Pancreas (tissue), 10 donors: ENCODE data around the gene FHIT. TPM values are rescaled to one million over a fixed set of nuclear protein-coding genes. Genes with fewer than 3 reads are reported as not detected.

Source experiments
- ATAC-seq, 4 donors: fragments of 200-7000 bp; cut with Tn5 transposase; one replicate each; pipeline versions ENCODE4 v1.8.0 to v1.9.1; 2020; ENCODE audit warnings: mild to moderate bottlenecking in 4 of 4, moderate library complexity in 4 of 4
- DNase-seq, 6 donors: peaks; one replicate each; pipeline ENCODE4 v3.0.0-alpha.2; 2020
- FAIRE-seq: peaks from 2 replicates; lab custom pipeline; 2012; peaks lifted over from hg19 to GRCh38; lab: Jason Lieb, UNC
- H3K27ac ChIP-seq, 4 donors: fragments of 200-600 bp; sonication (generic); 1 replicate in 3 of 4; 2 replicates in 1 of 4; pipeline versions ENCODE4 v1.5.0 to v1.8.0; 2020
- H3K27me3 ChIP-seq, 4 donors: fragments of 200-600 bp; one replicate each; pipeline ENCODE4 v1.8.0; 2021
- H3K36me3 ChIP-seq, 3 donors: fragments of 200-600 bp; sonication (generic) in 1 of 3; one replicate each; pipeline versions ENCODE4 v1.5.0 to v1.8.0; 2020 to 2021
- H3K4me1 ChIP-seq, 3 donors: fragments of 200-600 bp; one replicate each; pipeline ENCODE4 v1.8.0; 2021
- H3K4me3 ChIP-seq, 4 donors: fragments of 200-600 bp; sonication (generic) in 2 of 4; one replicate each; pipeline versions ENCODE4 v1.5.0 to v1.8.0; 2020 to 2021
- H3K9me3 ChIP-seq, 4 donors: fragments of 200-600 bp; one replicate each; pipeline ENCODE4 v1.8.0; 2021
- CTCF ChIP-seq, 4 donors: fragments of 200-600 bp; sonication (generic) in 3 of 4; IDR thresholded peaks; one replicate each; pipeline versions ENCODE4 v1.5.0 to v1.8.0; 2021; ENCODE audit warnings: antibody characterized with exemption in 4 of 4
- WGBS, 2 donors: extraction: QIAGEN DNeasy Blood & Tissue Kit; methylation state at CpG; one replicate each; pipeline ENCODE4 v1.1.7; 2013; 5-methylcytosine and 5-hydroxymethylcytosine counted together
- intact Hi-C, 3 donors: fragments of 100-400 bp; cut with DNase I; formaldehyde crosslinking; loops; one replicate each; pipeline versions ENCODE4 v1.11.1 to v1.14.2; 2022
- polyA plus RNA-seq, 2 donors: library from polyadenylated mRNA; stranded (reverse); fragments of 200-250 nt; gene quantifications; one replicate each; pipeline ENCODE4 v1.2.3, GENCODE V29; 2013
- total RNA-seq, 6 donors: library from RNA; stranded (reverse); fragmentation: NEBNext Ultra II Directional in 4 of 6; extraction: Animal tissue kit (Norgen Biotek cat#: 25700) in 4 of 6; gene quantifications; one replicate each; pipeline versions ENCODE4 v1.2.1 to v1.2.4, GENCODE V29; 2021 to 2023
- donor health status: healthy with polysubstance abuse.
- donor health status: DM: no; HTN: no; CAD: no; lungs with moderate emphysema.
- donor health status: DM: no; HTN: no; CAD: no.
- donor health status: control.
- donor health status: control.
- donor health status: Bipolar disorder and iron deficiency.
- donor health status: DM: yes; HTN: yes; CAD: no.
- donor health status: DM: no; HTN: no; CAD: no.
- donor health status: DM: no; HTN: no; CAD: no.
- donor health status: DM: yes; HTN: yes; CAD: no.

The FHIT gene
- total and polyA plus RNA-seq, 8 donors = 4.8 to 15.7 (median 8.0) TPM

GRCh38 chr3:60055765-60056164, 1195.5 kb downstream of the FHIT start:
- WGBS, 2 donors = 69 to 76% methylated on average over 6 of the region's 6 CpGs

GRCh38 chr3:60053526-60054265, 1197.6 kb downstream of the FHIT start:
- no peaks in the 10 kb centered on the region for H3K36me3 ChIP-seq
- 73 to 76% methylated on average over 3 of the region's 3 CpGs for WGBS, 2 donors
- H3K4me1 ChIP-seq = no peaks in the 10 kb centered on the region
- no peak overlapping the region for H3K27ac ChIP-seq
- H3K4me3 ChIP-seq = no peak overlapping the region
- no peaks in the 10 kb centered on the region for H3K27me3 ChIP-seq
- TF ChIP-seq CTCF (IDR thresholded peaks at IDR 0.05) = no peak
- FAIRE-seq = no peak
- intact Hi-C loops = no loop called here
- no peak for DNase-seq
- ATAC-seq = no peak
- no peaks in the 10 kb centered on the region for H3K9me3 ChIP-seq

More at GRCh38 chr3:60055765-60056164, 1195.5 kb downstream of the FHIT start:
- no peak for DNase-seq
- Histone ChIP-seq H3K27me3 (no peaks in the 10 kb centered on the region), H3K4me1 (no peaks in the 10 kb centered on the region), H3K27ac (no peak overlapping the region), H3K36me3 (no peaks in the 10 kb centered on the region), H3K4me3 (no peak overlapping the region), H3K9me3 (no peaks in the 10 kb centered on the region)
- ATAC-seq = no peak
- TF ChIP-seq CTCF (IDR thresholded peaks at IDR 0.05) = no peak
- no peak for FAIRE-seq
- intact Hi-C loops = no loop called here

GRCh38 chr3:60048447-60048848, 1202.8 kb downstream of the FHIT start:
- intact Hi-C loops = no loop called here
- H3K36me3 ChIP-seq = no peaks in the 10 kb centered on the region
- no peak for TF ChIP-seq CTCF (IDR thresholded peaks at IDR 0.05)
- 83 to 91% methylated on average over 12 of the region's 12 CpGs for WGBS, 2 donors
- H3K27me3 ChIP-seq = no peaks in the 10 kb centered on the region
- no peaks in the 10 kb centered on the region for H3K9me3 ChIP-seq
- DNase-seq (no peak), FAIRE-seq (no peak), ATAC-seq (no peak)
- no peaks in the 10 kb centered on the region for H3K4me1 ChIP-seq
- no peak overlapping the region for H3K4me3 ChIP-seq
- no peak overlapping the region for H3K27ac ChIP-seq

GRCh38 chr3:60047426-60048200, 1203.6 kb downstream of the FHIT start:
- TF ChIP-seq CTCF (IDR thresholded peaks at IDR 0.05) = no peak
- intact Hi-C loops = no loop called here
- H3K27ac ChIP-seq = no peak overlapping the region
- no peak for ATAC-seq
- FAIRE-seq = no peak
- no peak for DNase-seq
- WGBS, 2 donors = 85 to 92% methylated on average over 9 of the region's 9 CpGs
- no peaks in the 10 kb centered on the region for H3K4me1 ChIP-seq
- no peaks in the 10 kb centered on the region for H3K36me3 ChIP-seq
- no peak overlapping the region for H3K4me3 ChIP-seq
- no peaks in the 10 kb centered on the region for H3K9me3 ChIP-seq
- no peaks in the 10 kb centered on the region for H3K27me3 ChIP-seq
